NCI-H2196 (cell line): Measurements from ENCODE around the gene DRP2.
A peak's percentile ranks its signal among the peaks of the same experiment; 100 is the strongest.
"Not testable (repeated sequence)": the region's sequence is repeated elsewhere in the genome, so short reads cannot be mapped to it uniquely, and the experiment has no call there.

Source experiments
- DNase-seq: peaks from one replicate; lab custom pipeline; 2025; ENCODE audit not compliant: unreplicated experiment; lab: John Stamatoyannopoulos, UW

Gene DRP2

DNA sequence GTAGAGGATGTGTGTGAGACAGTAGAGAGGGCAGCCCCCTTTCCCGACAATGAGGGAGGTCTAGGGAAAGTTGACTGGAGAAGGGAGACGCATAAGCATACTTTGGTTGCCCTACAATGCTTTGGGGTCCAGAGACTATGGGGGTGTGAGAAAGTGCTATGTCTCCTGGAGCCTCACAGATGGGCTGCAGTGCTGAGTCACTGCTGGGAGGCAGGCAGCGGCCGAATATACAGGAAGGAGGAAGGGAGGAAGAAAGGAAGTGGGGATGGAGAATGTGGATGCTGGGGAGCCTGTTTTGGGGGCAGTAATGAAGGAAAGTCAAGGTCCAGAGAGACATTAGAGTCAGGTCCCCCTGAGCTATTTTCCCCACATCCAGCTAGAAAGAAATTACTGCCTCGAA is 12.7 kb downstream of the DRP2 start:
- no peak for DNase-seq

DNA sequence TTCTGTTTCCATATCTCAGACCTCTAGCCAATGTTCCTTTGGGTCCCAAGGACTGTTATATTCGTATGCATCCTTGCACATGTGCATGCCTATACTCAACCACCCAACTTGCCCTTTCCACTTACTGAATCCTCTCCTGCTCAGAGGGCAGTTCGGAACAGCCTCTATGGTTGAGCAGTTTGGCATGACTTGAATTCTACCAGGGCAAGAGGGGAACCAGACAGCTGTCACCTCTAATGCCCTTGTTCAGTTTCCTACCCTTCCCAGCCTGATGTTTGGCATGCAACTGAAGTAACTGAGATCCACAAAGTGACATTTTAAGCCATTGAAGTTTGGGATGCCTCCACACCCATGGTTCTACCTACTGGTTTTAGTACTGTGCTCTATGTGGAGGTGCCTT is 17.5 kb downstream of the DRP2 start:
- no peak for DNase-seq

DNA sequence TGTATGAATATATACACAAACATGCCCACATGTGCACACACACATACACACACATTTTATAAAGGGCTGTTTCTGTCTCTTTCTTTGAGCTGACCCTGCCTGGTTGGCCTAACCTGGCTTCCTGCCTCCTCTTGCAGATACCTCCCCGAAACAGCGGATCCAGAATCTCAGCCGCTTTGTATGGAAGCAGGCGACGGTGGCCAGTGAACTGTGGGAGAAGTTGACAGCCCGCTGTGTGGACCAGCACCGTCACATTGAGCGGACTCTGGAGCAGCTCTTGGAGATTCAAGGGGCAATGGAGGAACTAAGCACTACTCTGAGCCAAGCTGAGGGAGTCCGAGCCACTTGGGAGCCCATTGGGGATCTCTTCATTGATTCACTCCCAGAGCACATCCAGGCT is 21.9 kb downstream of the DRP2 start:
- DNase-seq = no peak

DNA sequence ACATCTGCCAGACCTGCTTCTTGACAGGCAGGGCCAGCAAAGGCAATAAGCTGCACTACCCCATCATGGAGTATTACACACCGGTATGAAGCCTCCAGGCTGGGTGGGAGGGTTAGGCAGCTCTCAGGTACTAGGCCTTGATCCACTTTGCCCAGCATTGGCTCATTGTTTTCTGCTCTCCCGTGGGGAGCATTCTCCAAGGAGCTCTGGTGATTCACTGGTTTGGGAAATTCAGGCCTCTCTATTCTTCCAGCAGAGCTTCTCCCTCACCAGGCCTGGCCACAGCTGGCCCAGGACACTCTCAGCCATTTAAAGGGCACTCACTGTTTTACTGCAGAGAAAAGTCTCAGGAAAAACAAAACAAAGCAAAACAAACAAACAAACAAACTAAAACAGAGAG is 33.0 kb downstream of the DRP2 start:
- DNase-seq = no peak

DNA sequence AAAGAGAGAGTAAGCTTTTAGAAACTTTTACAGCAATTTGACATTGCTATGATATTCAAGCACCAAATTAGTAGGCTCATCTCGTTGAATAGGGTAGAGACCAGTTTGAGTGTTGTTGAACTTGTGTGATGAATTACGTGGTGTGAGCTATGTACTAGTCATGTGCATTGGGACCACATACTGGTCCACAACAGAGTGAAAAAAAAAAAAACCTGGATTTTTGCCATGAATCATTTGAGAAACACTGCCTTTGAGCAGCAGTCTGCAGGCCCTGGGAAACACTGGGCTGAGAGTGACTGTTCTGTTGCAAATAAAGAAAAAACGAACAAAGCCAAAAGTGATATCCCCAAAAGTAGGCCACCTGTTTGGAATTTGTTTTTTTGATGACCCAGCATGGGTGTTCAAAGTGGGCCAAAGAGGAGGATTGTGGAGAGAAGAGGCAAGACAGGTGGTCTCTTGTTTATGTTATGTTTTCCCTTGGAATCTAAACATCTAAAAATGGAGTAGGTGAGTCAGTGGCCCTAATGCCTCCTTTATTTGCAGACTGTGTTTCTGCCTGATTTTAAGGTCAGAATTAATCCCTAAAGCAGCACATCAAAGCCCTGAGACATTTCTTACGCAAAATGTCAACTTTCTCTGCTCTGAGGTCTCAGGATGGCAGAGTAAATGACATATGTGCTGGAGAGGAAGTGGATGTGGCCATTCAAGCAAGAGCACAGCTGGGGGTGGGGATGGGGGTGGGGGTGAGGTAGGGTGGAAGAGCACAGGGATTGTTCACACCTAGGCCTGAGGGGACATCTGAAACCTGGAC is 38.1 kb downstream of the DRP2 start:
- no peak for DNase-seq

DNA sequence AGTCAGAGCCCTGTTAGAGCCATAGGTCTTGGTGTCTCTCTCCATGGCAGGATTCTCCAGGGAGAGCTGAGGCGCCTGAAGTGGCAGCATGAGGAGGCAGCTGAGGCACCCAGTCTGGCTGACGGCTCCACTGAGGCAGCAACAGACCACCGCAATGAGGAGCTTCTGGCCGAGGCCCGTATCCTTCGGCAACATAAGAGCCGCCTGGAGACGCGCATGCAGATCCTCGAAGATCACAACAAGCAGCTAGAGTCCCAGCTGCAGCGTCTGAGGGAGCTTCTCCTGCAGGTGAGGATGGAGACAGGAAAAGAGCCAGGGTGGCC is 38.6 kb downstream of the DRP2 start:
- DNase-seq = no peak

DNA sequence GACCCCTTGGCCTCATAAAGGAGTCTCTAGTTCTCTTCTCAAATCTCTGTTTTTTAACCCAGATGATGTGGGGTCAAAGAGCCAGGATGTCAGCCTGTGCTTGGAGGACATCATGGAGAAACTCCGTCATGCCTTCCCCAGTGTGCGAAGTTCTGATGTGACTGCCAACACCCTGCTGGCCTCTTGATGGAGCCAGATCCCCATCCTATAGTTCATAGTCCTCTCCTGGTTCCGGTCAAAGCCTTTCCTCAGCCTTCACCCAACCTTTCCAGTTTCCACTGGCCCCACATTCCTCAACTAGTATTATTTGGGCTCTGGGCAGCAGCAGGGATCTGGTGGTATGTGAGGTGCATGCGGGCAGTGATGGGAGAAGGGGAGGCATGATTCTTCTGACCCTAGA is 40.8 kb downstream of the DRP2 start:
- DNase-seq = no peak

DNA sequence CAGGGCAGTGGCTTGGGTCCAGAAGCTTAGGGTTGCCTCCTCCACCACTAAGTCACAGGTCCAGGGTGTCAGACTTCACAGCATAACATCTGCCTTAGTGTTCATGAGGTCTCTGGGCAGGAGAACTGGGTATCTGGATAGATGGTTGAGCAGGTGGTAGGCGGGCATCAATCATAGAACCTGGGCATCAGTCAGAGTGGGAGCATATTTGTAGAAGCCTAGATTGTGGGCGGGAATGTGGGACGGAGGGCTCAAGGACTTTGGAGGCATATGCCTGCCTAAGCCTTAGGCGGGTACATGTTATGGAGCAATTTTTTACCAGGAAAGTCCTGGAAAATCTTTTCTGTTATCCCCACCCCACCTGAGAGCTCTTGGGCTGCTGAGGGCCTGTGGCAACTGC is 43.0 kb downstream of the DRP2 start:
- no peak for DNase-seq

DNA sequence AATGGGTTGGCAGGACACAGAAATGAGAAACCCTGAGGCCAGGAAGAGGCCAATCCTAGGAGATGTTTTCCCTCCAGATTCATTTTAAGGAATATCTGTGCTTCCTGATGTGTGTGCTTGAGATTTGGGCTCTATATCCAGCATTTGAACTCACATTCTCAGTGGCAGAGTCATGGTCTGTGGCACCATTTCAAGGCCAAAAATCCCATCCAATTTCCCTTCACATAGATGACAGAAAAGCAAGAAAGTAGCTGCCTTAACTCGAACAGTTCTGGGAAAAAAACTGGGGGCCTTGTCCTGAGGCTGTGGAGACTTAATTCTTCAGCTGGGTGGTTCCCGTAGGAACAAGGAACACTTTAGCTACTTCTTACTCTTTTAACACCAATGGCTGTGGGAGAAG is 44.2 kb downstream of the DRP2 start:
- no peak for DNase-seq

DNA sequence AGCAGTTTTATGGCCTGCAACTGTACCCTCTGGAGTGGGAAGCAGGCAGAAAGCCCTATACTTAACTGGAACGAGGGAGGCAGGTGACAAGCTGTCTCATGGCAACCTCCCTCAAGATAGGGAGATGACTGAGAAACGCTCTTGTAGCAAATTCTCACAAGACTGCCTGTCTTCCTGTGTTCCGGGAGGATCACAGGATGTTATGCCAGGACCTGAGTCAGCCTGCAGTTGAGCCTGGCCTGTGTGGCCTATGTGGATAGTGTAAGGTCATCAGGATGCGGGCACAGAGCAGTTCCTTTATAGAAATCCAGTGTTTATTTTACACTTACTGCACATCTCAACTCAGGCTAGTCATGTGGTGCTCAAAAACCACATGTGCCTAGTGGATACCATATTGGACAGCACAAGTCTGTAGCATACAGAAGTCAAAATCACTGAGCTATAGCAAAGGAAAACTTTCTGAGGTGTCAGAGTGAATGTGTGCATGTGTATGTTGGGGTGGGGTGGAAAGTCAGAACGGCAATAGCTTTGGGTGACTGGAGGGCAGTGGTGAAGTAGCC is 46.4 kb downstream of the DRP2 start:
- no peak for DNase-seq

DNA sequence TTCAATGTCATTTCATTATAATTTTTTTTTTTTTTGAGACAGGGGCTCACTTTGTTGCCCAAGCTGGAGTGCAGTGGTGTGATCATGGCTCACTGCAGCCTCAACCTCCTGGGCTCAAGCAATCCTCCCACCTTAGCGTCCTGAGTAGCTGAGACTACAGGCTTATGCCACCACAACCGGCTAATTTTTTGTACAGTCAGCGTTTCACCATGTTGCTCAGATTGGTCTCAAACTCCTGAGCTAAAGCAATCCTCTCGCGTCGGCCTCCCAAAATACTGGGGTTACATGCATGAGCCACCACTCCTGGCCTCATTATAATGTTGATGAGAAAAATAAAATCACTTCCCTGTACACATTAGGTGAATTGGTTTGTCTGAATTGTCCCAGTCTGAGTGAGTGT is 54.6 kb downstream of the DRP2 start:
- DNase-seq = no peak

DNA sequence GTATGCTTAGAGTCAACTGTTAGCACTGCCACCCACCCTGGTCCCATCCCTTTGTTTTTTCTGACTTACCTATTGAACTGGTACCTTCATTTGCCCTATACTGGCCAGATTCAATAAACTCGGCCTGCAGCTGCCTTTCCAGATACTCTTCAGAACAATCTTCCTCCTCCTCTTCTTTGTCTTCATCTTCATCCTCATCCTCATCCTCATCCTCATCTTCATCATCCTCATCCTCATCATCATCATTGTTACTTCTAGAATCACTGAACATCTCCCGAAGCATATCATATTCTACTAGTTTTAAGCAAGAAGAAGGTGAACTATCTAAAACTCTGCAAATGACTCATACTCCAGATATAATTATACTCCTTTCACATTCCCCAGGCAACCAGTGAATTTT is 56.7 kb downstream of the DRP2 start:
- no peak for DNase-seq

DNA sequence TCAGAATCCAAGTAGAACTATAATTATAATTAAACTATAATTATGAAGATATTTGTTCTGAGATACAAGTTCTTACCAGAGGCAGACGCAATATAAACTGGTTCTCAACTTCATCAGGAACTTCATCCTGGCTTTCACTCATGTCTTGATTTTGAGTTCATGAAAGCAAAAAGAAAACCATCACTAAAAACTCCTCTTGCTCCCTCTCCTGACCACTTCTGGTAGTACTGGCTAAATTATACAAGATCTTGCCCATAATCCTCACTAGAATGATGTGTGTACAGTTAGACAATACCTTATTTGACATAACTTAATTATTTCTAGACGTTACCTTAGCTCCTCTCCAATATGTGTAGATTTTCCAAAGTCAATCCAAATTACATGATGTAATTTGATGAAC is 67.8 kb downstream of the DRP2 start:
- DNase-seq = peak; percentile 30

DNA sequence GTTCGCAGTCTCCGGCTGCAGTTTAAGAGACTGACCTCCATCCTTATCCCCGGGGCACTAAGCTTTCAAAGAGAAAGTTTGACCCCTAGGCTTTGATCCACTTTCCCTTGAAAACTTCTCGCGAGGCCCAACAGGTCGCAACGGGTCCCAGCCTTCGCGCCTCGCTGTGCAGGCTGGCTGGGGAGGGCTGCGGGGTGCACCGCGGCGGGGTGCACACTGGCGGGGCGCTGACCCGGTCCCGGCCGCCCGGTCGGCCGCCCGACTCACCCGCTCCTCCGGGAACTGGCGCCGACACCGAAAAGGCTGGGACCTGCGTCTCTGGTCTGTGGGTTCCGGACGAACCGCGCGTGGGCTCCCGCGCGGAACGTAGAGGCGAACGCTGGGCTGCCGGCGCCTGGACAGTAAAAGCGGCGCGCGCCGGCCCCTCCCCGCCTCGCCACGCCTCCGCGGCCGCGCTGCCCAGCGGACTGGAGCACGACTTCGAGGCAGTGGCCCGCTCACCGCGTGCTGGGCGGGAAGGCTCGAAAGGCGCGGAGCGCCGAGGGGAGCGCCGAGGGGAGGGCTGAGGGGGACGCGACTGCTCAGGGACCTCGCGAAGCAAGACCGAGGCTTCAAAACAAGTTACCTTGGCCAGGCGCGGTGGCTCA is 71.5 kb downstream of the DRP2 start, which contains the start of gene TAF7L:
TSS of gene TAF7L (minus strand) at position 378 of the 647 bp plus-strand sequence. CDS start 3,791 bp downstream, outside the sequence.
- DNase-seq = no peak

DNA sequence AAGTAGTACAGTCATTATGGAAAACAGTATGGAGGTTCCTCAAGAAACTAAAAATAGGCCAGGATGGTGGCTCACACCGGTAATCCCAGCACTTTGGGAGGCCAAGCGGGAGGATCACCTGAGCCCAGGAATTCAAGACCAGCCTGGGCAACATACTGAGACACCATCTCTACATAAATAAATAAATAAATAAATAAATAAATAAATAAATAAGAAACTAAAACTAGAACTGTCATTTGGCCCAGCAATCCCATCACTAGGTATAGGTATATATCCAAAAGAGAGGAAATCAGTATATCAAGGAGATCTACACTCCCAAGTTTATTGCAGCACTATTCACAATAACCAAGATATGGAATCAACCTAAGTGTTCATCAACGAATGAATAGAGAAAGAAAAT is 76.0 kb downstream of the DRP2 start:
- DNase-seq = not testable (repeated sequence)

DNA sequence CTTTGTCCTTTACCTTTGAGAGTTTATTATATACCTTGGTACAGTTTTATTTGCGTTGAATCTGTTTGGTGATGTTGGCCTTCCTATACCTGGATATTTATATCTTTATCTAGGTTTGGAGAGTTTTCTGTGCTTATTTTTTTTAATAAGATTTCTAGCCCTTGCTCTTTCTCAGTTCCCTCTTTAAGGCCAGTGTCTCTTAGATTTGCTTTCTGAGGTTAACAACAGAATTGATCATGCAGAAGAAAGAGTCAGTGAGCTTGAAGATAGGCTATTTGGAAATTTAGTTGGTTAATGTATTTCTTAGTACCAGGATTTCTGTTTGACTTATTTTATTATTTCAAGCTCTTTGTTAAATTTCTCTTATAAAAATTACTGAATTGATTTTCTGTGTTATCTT is 84.2 kb downstream of the DRP2 start:
- DNase-seq = no peak
